ENCODE results near the gene NCOR2. TPM values are rescaled to one million over a fixed set of nuclear protein-coding genes. Genes with fewer than 3 reads are reported as not detected.

Gene NCOR2
- total RNA-seq, 2 donors from 2014 or later = 185 to 207 TPM

- H3K27me3 ChIP-seq (ENCODE audit: control insufficient read depth, insufficient read depth, low read length, poor library complexity, severe bottlenecking) = no peaks in the 10 kb centered on the region
- TF ChIP-seq, protein P1, sequence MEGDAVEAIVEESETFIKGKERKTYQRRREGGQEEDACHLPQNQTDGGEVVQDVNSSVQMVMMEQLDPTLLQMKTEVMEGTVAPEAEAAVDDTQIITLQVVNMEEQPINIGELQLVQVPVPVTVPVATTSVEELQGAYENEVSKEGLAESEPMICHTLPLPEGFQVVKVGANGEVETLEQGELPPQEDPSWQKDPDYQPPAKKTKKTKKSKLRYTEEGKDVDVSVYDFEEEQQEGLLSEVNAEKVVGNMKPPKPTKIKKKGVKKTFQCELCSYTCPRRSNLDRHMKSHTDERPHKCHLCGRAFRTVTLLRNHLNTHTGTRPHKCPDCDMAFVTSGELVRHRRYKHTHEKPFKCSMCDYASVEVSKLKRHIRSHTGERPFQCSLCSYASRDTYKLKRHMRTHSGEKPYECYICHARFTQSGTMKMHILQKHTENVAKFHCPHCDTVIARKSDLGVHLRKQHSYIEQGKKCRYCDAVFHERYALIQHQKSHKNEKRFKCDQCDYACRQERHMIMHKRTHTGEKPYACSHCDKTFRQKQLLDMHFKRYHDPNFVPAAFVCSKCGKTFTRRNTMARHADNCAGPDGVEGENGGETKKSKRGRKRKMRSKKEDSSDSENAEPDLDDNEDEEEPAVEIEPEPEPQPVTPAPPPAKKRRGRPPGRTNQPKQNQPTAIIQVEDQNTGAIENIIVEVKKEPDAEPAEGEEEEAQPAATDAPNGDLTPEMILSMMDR (conservative IDR thresholded peaks at IDR 0.05) = no peak
- DNase-seq = peak; percentile 90
- Mint-ChIP-seq H3K27me3 (ENCODE audit: insufficient read depth) (no peaks in the 10 kb centered on the region), H3K4me3 (no peak overlapping the region), H3K9me3 (peaks cover 1% of the 10 kb centered on the region), H3K4me1 (peaks cover 14% of the 10 kb centered on the region), H3K27ac (peak overlapping the region; percentile 80), H3K36me3 (ENCODE audit: low read depth) (peaks cover 19% of the 10 kb centered on the region)
- peak overlapping the region; percentile 68 for H3K27ac ChIP-seq (ENCODE audit: low read depth, low read length)
- no peaks in the 10 kb centered on the region for H3K36me3 ChIP-seq (ENCODE audit: control insufficient read depth, insufficient read depth, low read length)
- no peaks in the 10 kb centered on the region for H3K4me1 ChIP-seq (ENCODE audit: control insufficient read depth, insufficient read depth, low read length)
- H3K4me3 ChIP-seq (ENCODE audit: low read length) = no peak overlapping the region
- H3K9ac ChIP-seq (ENCODE audit: extremely low read depth, low read length, poor library complexity, severe bottlenecking) = no peak overlapping the region
- H3K9me3 ChIP-seq (ENCODE audit: control insufficient read depth, low read length) = no peaks in the 10 kb centered on the region
- 48 to 65% methylated on average over 23 to 25 of the region's 25 CpGs for WGBS, 2 experiments (ENCODE audit: insufficient coverage in 1 of 2, insufficient read length in 1 of 2)
Observed at GRCh38 chr12:124551268-124552144, 15.9 kb downstream of the NCOR2 start.

GRCh38 chr12:124550123-124551089, 17.0 kb downstream of the NCOR2 start:
- no peak for DNase-seq
- H3K9ac ChIP-seq (ENCODE audit: extremely low read depth, low read length, poor library complexity, severe bottlenecking) = no peak overlapping the region

DNA sequence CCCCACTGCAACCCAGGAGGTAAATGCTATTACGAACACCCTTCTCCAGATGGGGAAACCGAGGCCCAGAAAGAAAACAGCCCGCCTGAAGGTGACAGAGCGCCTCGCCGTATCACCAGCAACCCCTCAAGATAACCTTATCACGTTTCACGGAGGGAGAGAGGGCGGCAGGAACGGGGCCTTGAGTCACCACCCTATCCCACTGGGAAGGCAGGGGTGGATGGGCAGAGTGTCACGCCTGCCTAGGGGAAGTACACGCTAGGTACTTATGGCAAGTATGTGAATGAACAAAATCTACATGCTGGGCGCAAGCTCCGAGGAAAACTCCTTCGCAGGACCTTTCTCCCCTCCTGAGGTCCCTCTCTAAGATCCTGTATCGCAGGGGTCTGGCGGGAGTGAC, 17.8 kb downstream of the NCOR2 start:
- Histone ChIP-seq H3K4me1 (ENCODE audit: control insufficient read depth, insufficient read depth, low read length) (no peaks in the 10 kb centered on the region), H3K27ac (ENCODE audit: low read depth, low read length) (no peak overlapping the region), H3K9ac (ENCODE audit: extremely low read depth, low read length, poor library complexity, severe bottlenecking) (no peak overlapping the region), H3K4me3 (ENCODE audit: low read length) (no peak overlapping the region), H3K27me3 (ENCODE audit: control insufficient read depth, insufficient read depth, low read length, poor library complexity, severe bottlenecking) (no peaks in the 10 kb centered on the region), H3K9me3 (ENCODE audit: control insufficient read depth, low read length) (no peaks in the 10 kb centered on the region), H3K36me3 (ENCODE audit: control insufficient read depth, insufficient read depth, low read length) (no peaks in the 10 kb centered on the region)
- no peaks in the 10 kb centered on the region for H3K27me3 Mint-ChIP-seq (ENCODE audit: insufficient read depth)
- 91 to 94% methylated on average over 10 to 17 of the region's 17 CpGs for WGBS, 2 experiments (ENCODE audit: insufficient coverage in 1 of 2, insufficient read length in 1 of 2)
- H3K4me1 Mint-ChIP-seq = peaks cover 18% of the 10 kb centered on the region
- no peak for DNase-seq
- TF ChIP-seq, protein P1 (conservative IDR thresholded peaks at IDR 0.05) = no peak
- no peak overlapping the region for H3K4me3 Mint-ChIP-seq
- peak overlapping the region; percentile 52 for H3K27ac Mint-ChIP-seq
- H3K36me3 Mint-ChIP-seq (ENCODE audit: low read depth) = peaks cover 19% of the 10 kb centered on the region
- H3K9me3 Mint-ChIP-seq = peaks cover 1% of the 10 kb centered on the region

More at GRCh38 chr12:124550123-124551089, 17.0 kb downstream of the NCOR2 start:
- TF ChIP-seq, protein P1 (conservative IDR thresholded peaks at IDR 0.05) = no peak
- no peaks in the 10 kb centered on the region for H3K9me3 ChIP-seq (ENCODE audit: control insufficient read depth, low read length)
- H3K9me3 Mint-ChIP-seq = peaks cover 1% of the 10 kb centered on the region
- no peak overlapping the region for H3K4me3 Mint-ChIP-seq
- H3K4me3 ChIP-seq (ENCODE audit: low read length) = no peak overlapping the region
- 88 to 92% methylated on average over 6 to 10 of the region's 11 CpGs for WGBS, 2 experiments (ENCODE audit: insufficient coverage in 1 of 2, insufficient read length in 1 of 2)
- H3K27ac ChIP-seq (ENCODE audit: low read depth, low read length) = no peak overlapping the region
- peaks cover 15% of the 10 kb centered on the region for H3K4me1 Mint-ChIP-seq
- H3K36me3 ChIP-seq (ENCODE audit: control insufficient read depth, insufficient read depth, low read length) = no peaks in the 10 kb centered on the region
- H3K27me3 Mint-ChIP-seq (ENCODE audit: insufficient read depth) = no peaks in the 10 kb centered on the region
- H3K36me3 Mint-ChIP-seq (ENCODE audit: low read depth) = peaks cover 19% of the 10 kb centered on the region
- H3K27ac Mint-ChIP-seq = peak overlapping the region; percentile 52
- no peaks in the 10 kb centered on the region for H3K27me3 ChIP-seq (ENCODE audit: control insufficient read depth, insufficient read depth, low read length, poor library complexity, severe bottlenecking)
- no peaks in the 10 kb centered on the region for H3K4me1 ChIP-seq (ENCODE audit: control insufficient read depth, insufficient read depth, low read length)
